ENCODE data around the gene RAPGEF2.
"Not testable (repeated sequence)": the region's sequence is repeated elsewhere in the genome, so short reads cannot be mapped to it uniquely, and the experiment has no call there.

RAPGEF2 gene

GRCh38 chr4:159075531-159075932 lies 27.3 kb upstream of the RAPGEF2 start:
- TF ChIP-seq EZH2phosphoT487 (IDR thresholded peaks at IDR 0.05; ENCODE audit: borderline replicate concordance, low read length) (no peak), CTCF (IDR thresholded peaks at IDR 0.05; ENCODE audit: low read depth, low read length, poor library complexity, severe bottlenecking) (no peak)
- Histone ChIP-seq H3K36me3 (ENCODE audit: control insufficient read depth, low read length) (no peaks in the 10 kb centered on the region), H3K4me2 (ENCODE audit: low read length) (no peak overlapping the region), H3K4me3 (ENCODE audit: low read length) (no peak overlapping the region), H4K20me1 (ENCODE audit: control insufficient read depth, insufficient read depth, low read depth, low read length) (no peaks in the 10 kb centered on the region), H3K79me2 (ENCODE audit: control insufficient read depth, low read length) (no peaks in the 10 kb centered on the region), H3F3A (ENCODE audit: control insufficient read depth, insufficient read depth) (no peaks in the 10 kb centered on the region), H3K4me1 (ENCODE audit: control insufficient read depth, low read length) (peaks cover 17% of the 10 kb centered on the region), H3K9me2 (replicated peaks; ENCODE audit: control insufficient read depth, low read length) (no peaks in the 10 kb centered on the region), H3K9me3 (ENCODE audit: control insufficient read depth, insufficient read depth, low read length) (no peaks in the 10 kb centered on the region), H3K27ac (ENCODE audit: low read depth, low read length) (no peak overlapping the region), H3K27me3 (ENCODE audit: control insufficient read depth, low read length) (peaks cover 9% of the 10 kb centered on the region)

- H3K36me3 ChIP-seq (ENCODE audit: control insufficient read depth, low read length); H3K27me3 ChIP-seq (ENCODE audit: control insufficient read depth, low read length); H3K79me2 ChIP-seq (ENCODE audit: control insufficient read depth, low read length); H3K4me3 ChIP-seq (ENCODE audit: low read length); H4K20me1 ChIP-seq (ENCODE audit: control insufficient read depth, insufficient read depth, low read depth, low read length); H3F3A ChIP-seq (ENCODE audit: control insufficient read depth, insufficient read depth); H3K9me2 ChIP-seq (replicated peaks; ENCODE audit: control insufficient read depth, low read length); H3K9me3 ChIP-seq (ENCODE audit: control insufficient read depth, insufficient read depth, low read length); H3K27ac ChIP-seq (ENCODE audit: low read depth, low read length): not testable (repeated sequence)
- Histone ChIP-seq H3K4me1 (ENCODE audit: control insufficient read depth, low read length) (peaks cover 17% of the 10 kb centered on the region), H3K4me2 (ENCODE audit: low read length) (peak overlapping the region; percentile 62)
Observed at GRCh38 chr4:159077018-159077417, 25.9 kb upstream of the RAPGEF2 start.

- Histone ChIP-seq H3K79me2 (ENCODE audit: control insufficient read depth, low read length) (no peaks in the 10 kb centered on the region), H3K27ac (ENCODE audit: low read depth, low read length) (no peak overlapping the region), H3K27me3 (ENCODE audit: control insufficient read depth, low read length) (peaks cover 9% of the 10 kb centered on the region), H3K9me2 (replicated peaks; ENCODE audit: control insufficient read depth, low read length) (no peaks in the 10 kb centered on the region), H3K4me2 (ENCODE audit: low read length) (peak overlapping the region; percentile 62), H4K20me1 (ENCODE audit: control insufficient read depth, insufficient read depth, low read depth, low read length) (no peaks in the 10 kb centered on the region), H3K9me3 (ENCODE audit: control insufficient read depth, insufficient read depth, low read length) (no peaks in the 10 kb centered on the region), H3K4me1 (ENCODE audit: control insufficient read depth, low read length) (peaks cover 17% of the 10 kb centered on the region), H3F3A (ENCODE audit: control insufficient read depth, insufficient read depth) (no peaks in the 10 kb centered on the region), H3K36me3 (ENCODE audit: control insufficient read depth, low read length) (no peaks in the 10 kb centered on the region), H3K4me3 (ENCODE audit: low read length) (peak overlapping the region; percentile 33; the same call in 1 of the 2 replicates)
- TF ChIP-seq EZH2phosphoT487 (IDR thresholded peaks at IDR 0.05; ENCODE audit: borderline replicate concordance, low read length) (no peak), CTCF (IDR thresholded peaks at IDR 0.05; ENCODE audit: low read depth, low read length, poor library complexity, severe bottlenecking) (no peak)
Observed at GRCh38 chr4:159077702-159078495, 25.0 kb upstream of the RAPGEF2 start.

GRCh38 chr4:159079074-159079473 lies 23.8 kb upstream of the RAPGEF2 start:
- Histone ChIP-seq H3K27me3 (ENCODE audit: control insufficient read depth, low read length) (peaks cover 9% of the 10 kb centered on the region), H3K4me3 (ENCODE audit: low read length) (no peak overlapping the region), H3K9me3 (ENCODE audit: control insufficient read depth, insufficient read depth, low read length) (no peaks in the 10 kb centered on the region), H3F3A (ENCODE audit: control insufficient read depth, insufficient read depth) (no peaks in the 10 kb centered on the region), H3K27ac (ENCODE audit: low read depth, low read length) (no peak overlapping the region), H3K9me2 (replicated peaks; ENCODE audit: control insufficient read depth, low read length) (no peaks in the 10 kb centered on the region), H3K36me3 (ENCODE audit: control insufficient read depth, low read length) (no peaks in the 10 kb centered on the region), H3K4me2 (ENCODE audit: low read length) (no peak overlapping the region), H3K4me1 (ENCODE audit: control insufficient read depth, low read length) (peaks cover 17% of the 10 kb centered on the region), H3K79me2 (ENCODE audit: control insufficient read depth, low read length) (no peaks in the 10 kb centered on the region), H4K20me1 (ENCODE audit: control insufficient read depth, insufficient read depth, low read depth, low read length) (no peaks in the 10 kb centered on the region)
- no peak for TF ChIP-seq CTCF (IDR thresholded peaks at IDR 0.05; ENCODE audit: low read depth, low read length, poor library complexity, severe bottlenecking)
- no peak for TF ChIP-seq EZH2phosphoT487 (IDR thresholded peaks at IDR 0.05; ENCODE audit: borderline replicate concordance, low read length)
